Glutamatergic neuron (in vitro differentiated cells): ENCODE results near the gene TNS1. TPM values are rescaled to one million over a fixed set of nuclear protein-coding genes. Genes with fewer than 3 reads are reported as not detected.

Experiments
- DNase-seq: peaks from one replicate; pipeline ENCODE4 v3.0.0; 2022
- H3K27ac Mint-ChIP-seq: one replicate; pipeline ENCODE4 v1.8.0; 2020; ENCODE audit warnings: mild to moderate bottlenecking, mixed read lengths, inconsistent platforms; ENCODE audit not compliant: unreplicated experiment
- H3K27me3 Mint-ChIP-seq: one replicate; pipeline ENCODE4 v1.8.0; 2020; ENCODE audit warnings: mild to moderate bottlenecking, moderate library complexity, mixed read lengths, inconsistent platforms; ENCODE audit not compliant: unreplicated experiment
- H3K36me3 Mint-ChIP-seq: one replicate; pipeline ENCODE4 v1.8.0; 2020; ENCODE audit warnings: mild to moderate bottlenecking, mixed read lengths, inconsistent platforms; ENCODE audit not compliant: unreplicated experiment
- H3K4me1 Mint-ChIP-seq: one replicate; pipeline ENCODE4 v1.8.0; 2020; ENCODE audit warnings: mild to moderate bottlenecking, low read depth, mixed read lengths, inconsistent platforms; ENCODE audit not compliant: unreplicated experiment
- H3K4me3 Mint-ChIP-seq: one replicate; pipeline ENCODE4 v1.8.0; 2020; ENCODE audit warnings: mild to moderate bottlenecking, mixed read lengths, inconsistent platforms; ENCODE audit not compliant: unreplicated experiment
- H3K9me3 Mint-ChIP-seq: one replicate; pipeline ENCODE4 v1.8.0; 2020; ENCODE audit warnings: mild to moderate bottlenecking, moderate library complexity, mixed read lengths, inconsistent platforms; ENCODE audit not compliant: unreplicated experiment
- CTCF ChIP-seq: fragments of 200-600 bp; sonication (generic); IDR thresholded peaks from one replicate; pipeline ENCODE4 v1.5.0; 2021; ENCODE audit not compliant: partially characterized antibody, unreplicated experiment
- total RNA-seq: library from RNA; stranded (reverse); fragmentation: NEBNext Ultra II Directional; extraction: Animal tissue kit (Norgen Biotek cat#: 25700); gene quantifications from one replicate; pipeline ENCODE4 v1.2.1, GENCODE V29; 2021; ENCODE audit not compliant: unreplicated experiment

TNS1 gene
- total RNA-seq, 1 donor from 2014 or later, result 3.2 TPM

GRCh38 chr2:217952409-217952808 is 50.4 kb downstream of the TNS1 start:
- H3K36me3 Mint-ChIP-seq, result no peaks in the 10 kb centered on the region
- no peaks in the 10 kb centered on the region for H3K4me1 Mint-ChIP-seq
- H3K9me3 Mint-ChIP-seq, result peaks cover 4% of the 10 kb centered on the region
- no peak for DNase-seq
- TF ChIP-seq CTCF, result no peak
- H3K27ac Mint-ChIP-seq, result no peak overlapping the region
- peaks cover 11% of the 10 kb centered on the region for H3K27me3 Mint-ChIP-seq
- H3K4me3 Mint-ChIP-seq, result no peak overlapping the region

- H3K27ac Mint-ChIP-seq, result no peak overlapping the region
- no peak for TF ChIP-seq CTCF
- no peaks in the 10 kb centered on the region for H3K36me3 Mint-ChIP-seq
- H3K9me3 Mint-ChIP-seq, result peaks cover 4% of the 10 kb centered on the region
- peaks cover 2% of the 10 kb centered on the region for H3K4me1 Mint-ChIP-seq
- peaks cover 11% of the 10 kb centered on the region for H3K27me3 Mint-ChIP-seq
- peak; percentile 8 for DNase-seq
- no peak overlapping the region for H3K4me3 Mint-ChIP-seq
Observed at GRCh38 chr2:217951521-217952247, 51.1 kb downstream of the TNS1 start.

- peaks cover 6% of the 10 kb centered on the region for H3K9me3 Mint-ChIP-seq
- no peak overlapping the region for H3K27ac Mint-ChIP-seq
- H3K27me3 Mint-ChIP-seq, result peaks cover 11% of the 10 kb centered on the region
- H3K4me1 Mint-ChIP-seq, result peaks cover 5% of the 10 kb centered on the region
- no peak for TF ChIP-seq CTCF
- no peaks in the 10 kb centered on the region for H3K36me3 Mint-ChIP-seq
- no peak overlapping the region for H3K4me3 Mint-ChIP-seq
- DNase-seq, result no peak
Observed at GRCh38 chr2:217951091-217951490, 51.7 kb downstream of the TNS1 start.

- H3K9me3 Mint-ChIP-seq, result peaks cover 7% of the 10 kb centered on the region
- no peak for TF ChIP-seq CTCF
- peak; percentile 24 for DNase-seq
- peaks cover 11% of the 10 kb centered on the region for H3K27me3 Mint-ChIP-seq
- H3K27ac Mint-ChIP-seq, result no peak overlapping the region
- H3K4me3 Mint-ChIP-seq, result no peak overlapping the region
- peaks cover 6% of the 10 kb centered on the region for H3K4me1 Mint-ChIP-seq
- H3K36me3 Mint-ChIP-seq, result no peaks in the 10 kb centered on the region
Observed at GRCh38 chr2:217950401-217950871, 52.4 kb downstream of the TNS1 start.

GRCh38 chr2:217949447-217949846 is 53.3 kb downstream of the TNS1 start:
- Mint-ChIP-seq H3K9me3 (peaks cover 7% of the 10 kb centered on the region), H3K4me3 (no peak overlapping the region), H3K36me3 (no peaks in the 10 kb centered on the region), H3K4me1 (peaks cover 6% of the 10 kb centered on the region), H3K27ac (no peak overlapping the region), H3K27me3 (peaks cover 8% of the 10 kb centered on the region)
- TF ChIP-seq CTCF, result no peak
- DNase-seq, result no peak
